ENCODE data around the gene FUT4. TPM values are rescaled to one million over a fixed set of nuclear protein-coding genes. Genes with fewer than 3 reads are reported as not detected.

FUT4 gene
- total and polyA plus RNA-seq, 7 donors = 3.5 to 9.1 (median 6.4) TPM

DNA sequence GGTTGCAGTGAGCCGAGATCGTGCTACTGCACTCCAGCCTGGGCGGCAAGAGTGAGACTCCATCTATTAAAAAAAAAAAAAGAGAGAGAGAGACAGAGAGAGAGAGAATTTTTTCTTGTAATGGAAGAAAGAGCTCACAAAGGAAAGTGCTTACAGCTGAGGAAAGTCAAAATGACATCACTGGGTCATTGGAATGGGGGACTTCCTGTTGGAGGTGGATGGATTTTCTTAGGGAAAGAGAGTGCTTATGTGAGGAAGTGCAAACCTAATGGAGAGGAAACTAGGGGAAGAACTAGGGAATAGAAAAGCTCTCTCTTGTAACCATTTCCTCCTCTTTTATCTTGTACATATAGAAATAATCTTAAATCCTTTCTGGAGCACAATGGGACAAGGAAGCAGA lies 17.1 kb downstream of the FUT4 start:
- Histone ChIP-seq H3K4me1 (peaks cover 0 to 31% (median 15%) of the 10 kb centered on the region in 4 donors), H3K27ac (no peak overlapping the region), H3K4me3 (no peak overlapping the region), H3K27me3 (no peaks in the 10 kb centered on the region), H3K36me3 (no peaks in the 10 kb centered on the region), H3K9me3 (no peaks in the 10 kb centered on the region)
- TF ChIP-seq, protein P1, sequence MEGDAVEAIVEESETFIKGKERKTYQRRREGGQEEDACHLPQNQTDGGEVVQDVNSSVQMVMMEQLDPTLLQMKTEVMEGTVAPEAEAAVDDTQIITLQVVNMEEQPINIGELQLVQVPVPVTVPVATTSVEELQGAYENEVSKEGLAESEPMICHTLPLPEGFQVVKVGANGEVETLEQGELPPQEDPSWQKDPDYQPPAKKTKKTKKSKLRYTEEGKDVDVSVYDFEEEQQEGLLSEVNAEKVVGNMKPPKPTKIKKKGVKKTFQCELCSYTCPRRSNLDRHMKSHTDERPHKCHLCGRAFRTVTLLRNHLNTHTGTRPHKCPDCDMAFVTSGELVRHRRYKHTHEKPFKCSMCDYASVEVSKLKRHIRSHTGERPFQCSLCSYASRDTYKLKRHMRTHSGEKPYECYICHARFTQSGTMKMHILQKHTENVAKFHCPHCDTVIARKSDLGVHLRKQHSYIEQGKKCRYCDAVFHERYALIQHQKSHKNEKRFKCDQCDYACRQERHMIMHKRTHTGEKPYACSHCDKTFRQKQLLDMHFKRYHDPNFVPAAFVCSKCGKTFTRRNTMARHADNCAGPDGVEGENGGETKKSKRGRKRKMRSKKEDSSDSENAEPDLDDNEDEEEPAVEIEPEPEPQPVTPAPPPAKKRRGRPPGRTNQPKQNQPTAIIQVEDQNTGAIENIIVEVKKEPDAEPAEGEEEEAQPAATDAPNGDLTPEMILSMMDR (IDR thresholded peaks at IDR 0.05) = no peak
- no peak for TF ChIP-seq POLR2A (IDR thresholded peaks at IDR 0.05)
- no peak for TF ChIP-seq POLR2AphosphoS5 (IDR thresholded peaks at IDR 0.05)
- no peak for TF ChIP-seq EP300 (IDR thresholded peaks at IDR 0.05)
- DNase-seq = no peak
- intact Hi-C loops (cut with DNase I) = no loop called here
- 94 to 96% methylated on average over 3 of the region's 3 CpGs for WGBS, 2 donors

DNA sequence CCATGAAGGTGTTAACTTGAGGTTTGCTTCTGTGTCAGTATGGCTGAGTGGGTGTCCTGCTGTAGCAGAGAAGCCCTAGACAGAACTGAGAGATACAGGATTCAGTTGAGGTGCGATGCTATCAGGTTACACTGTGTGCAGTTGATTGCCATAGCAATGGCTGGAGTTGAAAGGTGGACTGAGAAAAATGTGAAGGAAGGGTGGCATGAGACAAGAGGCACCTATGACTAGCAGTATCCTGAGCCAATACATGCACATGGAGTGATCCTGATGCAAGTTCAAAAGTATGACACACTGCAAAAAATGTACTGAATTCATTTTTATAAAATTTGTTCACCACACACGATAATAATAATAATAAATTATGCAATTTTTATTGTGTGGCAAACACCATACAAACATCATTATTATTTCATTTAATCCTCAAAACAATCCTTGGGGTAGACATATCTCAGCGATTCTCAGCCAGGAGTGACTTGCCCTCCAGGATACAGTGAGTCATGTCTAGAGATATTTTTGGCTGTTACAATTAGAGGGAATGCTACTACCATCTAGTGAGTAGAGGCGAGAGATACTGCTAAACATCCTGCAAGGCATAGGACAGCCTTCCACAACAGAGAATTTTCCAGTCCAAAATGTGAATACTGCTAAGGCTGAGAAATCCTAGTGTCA lies 19.6 kb downstream of the FUT4 start:
- Histone ChIP-seq H3K27ac (no peak overlapping the region), H3K4me3 (no peak overlapping the region), H3K36me3 (no peaks in the 10 kb centered on the region), H3K9me3 (no peaks in the 10 kb centered on the region), H3K4me1 (peaks cover 0 to 14% (median 9%) of the 10 kb centered on the region in 4 donors), H3K27me3 (no peaks in the 10 kb centered on the region)
- DNase-seq = no peak
- 80 to 87% methylated on average over 4 of the region's 4 CpGs for WGBS, 2 donors
- intact Hi-C loops (cut with DNase I) = loop anchor here (2.0 kb wide), 1 partner anchor 45 kb away; no protein-coding TSS in a partner anchor
- no peak for TF ChIP-seq POLR2AphosphoS5 (IDR thresholded peaks at IDR 0.05)
- TF ChIP-seq, protein P1 (IDR thresholded peaks at IDR 0.05) = peak in 1 of 4 experiments; percentile 25
- TF ChIP-seq EP300 (IDR thresholded peaks at IDR 0.05) = no peak

DNA sequence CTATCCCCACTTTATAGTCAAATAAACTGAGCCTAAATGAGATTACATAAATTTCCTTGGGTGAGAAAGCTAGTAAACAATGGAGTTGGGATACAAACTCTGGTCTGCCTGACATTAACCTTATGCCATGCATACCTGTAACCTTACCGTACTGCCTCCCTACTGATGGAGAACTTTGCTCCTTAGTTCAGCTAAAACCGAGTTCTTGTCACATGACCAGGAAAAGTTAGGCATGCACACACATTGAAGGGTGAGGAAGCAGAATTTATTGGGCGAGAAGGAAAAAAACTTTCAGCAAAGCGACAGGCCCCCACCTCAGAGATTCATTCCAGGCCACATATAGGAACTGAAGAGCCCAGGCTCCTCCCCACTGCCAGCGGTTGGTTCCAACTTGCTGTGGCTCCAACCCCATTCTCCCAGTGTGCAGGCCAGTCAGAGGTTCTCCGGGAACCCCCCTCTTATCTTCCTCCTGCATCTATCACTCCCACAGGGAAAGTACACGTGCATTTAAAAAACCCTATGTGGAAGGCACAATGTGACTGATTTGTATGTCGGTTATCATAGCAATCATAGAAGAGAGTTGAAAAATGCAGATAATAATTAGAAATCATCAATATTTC lies 20.2 kb downstream of the FUT4 start:
- no peak overlapping the region for H3K4me3 ChIP-seq
- H3K9me3 ChIP-seq = no peaks in the 10 kb centered on the region
- WGBS, 2 donors = 70 to 82% methylated on average over 8 of the region's 8 CpGs
- no peaks in the 10 kb centered on the region for H3K36me3 ChIP-seq
- DNase-seq = no peak
- no peaks in the 10 kb centered on the region for H3K27me3 ChIP-seq
- TF ChIP-seq POLR2AphosphoS5 (IDR thresholded peaks at IDR 0.05) (no peak), EP300 (IDR thresholded peaks at IDR 0.05) (no peak), POLR2A (IDR thresholded peaks at IDR 0.05) (no peak)
- TF ChIP-seq, protein P1 (IDR thresholded peaks at IDR 0.05) = no peak
- intact Hi-C loops (cut with DNase I) = loop anchor here (2.0 kb wide), 1 partner anchor 45 kb away; no protein-coding TSS in a partner anchor
- H3K4me1 ChIP-seq = peaks cover 0 to 11% (median 7%) of the 10 kb centered on the region in 4 donors
- H3K27ac ChIP-seq = no peak overlapping the region

DNA sequence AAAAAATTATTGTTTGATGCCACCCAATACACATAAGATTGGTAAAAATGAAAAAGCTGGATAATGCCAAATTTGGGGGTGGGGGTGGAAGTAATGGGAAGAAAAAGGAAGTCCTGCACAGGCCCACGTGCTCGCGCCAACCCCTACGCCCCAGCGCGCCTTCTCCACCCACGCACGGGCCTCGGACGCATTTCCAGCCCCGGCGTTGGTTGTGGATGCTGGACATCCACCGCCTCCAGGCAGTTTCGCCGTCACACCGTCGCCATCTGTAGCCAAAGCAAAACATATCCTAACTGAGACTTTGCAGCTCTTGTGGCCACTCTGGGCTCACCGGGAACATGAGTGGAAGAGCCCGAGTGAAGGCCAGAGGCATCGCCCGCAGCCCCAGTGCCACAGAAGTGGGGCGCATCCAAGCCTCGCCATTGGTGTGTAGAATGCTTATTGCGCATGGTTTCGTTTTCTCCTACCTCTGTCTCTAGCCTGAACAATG lies 23.5 kb downstream of the FUT4 start, which contains the start of gene PIWIL4:
TSS of gene PIWIL4 (plus strand) at position 188 of the 490 bp plus-strand sequence. CDS start at position 339, 151 bp downstream.
- H3K36me3 ChIP-seq = no peaks in the 10 kb centered on the region
- intact Hi-C loops (cut with DNase I) = no loop called here
- 94 to 97% methylated on average over 25 of the region's 25 CpGs for WGBS, 2 donors
- H3K4me3 ChIP-seq = no peak within 1 kb of the TSS
- H3K4me1 ChIP-seq = peaks cover 0 to 11% (median 7%) of the 10 kb centered on the region in 4 donors
- TF ChIP-seq EP300 (IDR thresholded peaks at IDR 0.05) (no peak), POLR2A (IDR thresholded peaks at IDR 0.05) (no peak), POLR2AphosphoS5 (IDR thresholded peaks at IDR 0.05) (no peak)
- TF ChIP-seq, protein P1 (IDR thresholded peaks at IDR 0.05) = no peak
- H3K9me3 ChIP-seq = no peaks in the 10 kb centered on the region
- DNase-seq = no peak
- no peaks in the 10 kb centered on the region for H3K27me3 ChIP-seq
- H3K27ac ChIP-seq = no peak within 1 kb of the TSS

Measured in sigmoid colon (tissue), 7 donors.